WTC11 (cell line): ENCODE data around the gene FAHD2A. TPM values are rescaled to one million over a fixed set of nuclear protein-coding genes. Genes with fewer than 3 reads are reported as not detected.
"Not testable (repeated sequence)": the region's sequence is repeated elsewhere in the genome, so short reads cannot be mapped to it uniquely, and the experiment has no call there.

Experiments used
- ATAC-seq: fragments of 200-7000 bp; cut with Tn5 transposase; 2 replicates; pipeline ENCODE4 v1.10.0; 2021; ENCODE audit warnings: mild to moderate bottlenecking, moderate library complexity
- CTCF ChIA-PET: fragments of 300-600 bp; sonication (Branson Sonifier 250); formaldehyde crosslinking; loops from one replicate; lab custom pipeline; 2021; ENCODE audit warnings: antibody characterized with exemption; lab: Charles Lee
- POLR2A ChIA-PET: fragments of 350-600 bp; sonication (Branson Sonifier 250); formaldehyde crosslinking; loops from one replicate; lab custom pipeline; 2021; ENCODE audit warnings: antibody characterized with exemption; lab: Charles Lee
- DNase-seq: peaks from one replicate; pipeline ENCODE4 v3.0.0; 2021; ENCODE audit warnings: low spot score
- H3K27ac Mint-ChIP-seq: 2 replicates; pipeline ENCODE4 v1.8.0; 2021; ENCODE audit warnings: mixed read lengths
- H3K27me3 Mint-ChIP-seq: 2 replicates; pipeline ENCODE4 v1.8.0; 2021; ENCODE audit warnings: low read depth, mild to moderate bottlenecking, moderate library complexity, mixed read lengths
- H3K36me3 Mint-ChIP-seq: 2 replicates; pipeline ENCODE4 v1.8.0; 2021; ENCODE audit warnings: mixed read lengths
- H3K4me1 Mint-ChIP-seq: 2 replicates; pipeline ENCODE4 v1.8.0; 2022; ENCODE audit warnings: mixed read lengths
- H3K4me3 Mint-ChIP-seq: 2 replicates; pipeline ENCODE4 v1.8.0; 2021; ENCODE audit warnings: mild to moderate bottlenecking, moderate library complexity, mixed read lengths
- H3K9me3 Mint-ChIP-seq: 2 replicates; pipeline ENCODE4 v1.8.0; 2021; ENCODE audit warnings: mixed read lengths
- ATF2 ChIP-seq: sonication (generic); formaldehyde crosslinking; IDR thresholded peaks from 2 replicates; pipeline ENCODE4 v1.8.1; 2022; ENCODE audit warnings: low read depth, missing genetic modification reagents, borderline replicate concordance
- E2F1 ChIP-seq: sonication (generic); formaldehyde crosslinking; IDR thresholded peaks from 2 replicates; pipeline ENCODE4 v1.8.0; 2022; ENCODE audit warnings: mild to moderate bottlenecking, missing genetic modification reagents
- FOXJ3 ChIP-seq: sonication (generic); formaldehyde crosslinking; IDR thresholded peaks from 2 replicates; pipeline ENCODE4 v1.9.0; 2021; ENCODE audit warnings: missing genetic modification reagents, mild to moderate bottlenecking, borderline replicate concordance
- FOXK1 ChIP-seq: sonication (generic); formaldehyde crosslinking; IDR thresholded peaks from 2 replicates; pipeline ENCODE4 v1.8.0; 2022; ENCODE audit warnings: mild to moderate bottlenecking, moderate library complexity, missing genetic modification reagents
- JUN ChIP-seq: sonication (generic); formaldehyde crosslinking; IDR thresholded peaks from 2 replicates; pipeline ENCODE4 v1.8.0; 2023; ENCODE audit warnings: mild to moderate bottlenecking, missing genetic modification reagents
- MYBL2 ChIP-seq: sonication (generic); formaldehyde crosslinking; IDR thresholded peaks from 2 replicates; pipeline ENCODE4 v1.8.1; 2023; ENCODE audit warnings: mild to moderate bottlenecking, moderate library complexity, missing genetic modification reagents
- NFE2L1 ChIP-seq: sonication (generic); formaldehyde crosslinking; IDR thresholded peaks from 2 replicates; pipeline ENCODE4 v1.8.1; 2023; ENCODE audit warnings: missing genetic modification reagents
- OVOL2 ChIP-seq: fragments of 250-450 bp; sonication (Bioruptor Pico); IDR thresholded peaks from 2 replicates; pipeline ENCODE4 v1.9.0; 2021; ENCODE audit warnings: mild to moderate bottlenecking, borderline replicate concordance
- SMAD3 ChIP-seq: sonication (generic); formaldehyde crosslinking; IDR thresholded peaks from 2 replicates; pipeline ENCODE4 v1.8.0; 2022; ENCODE audit warnings: missing genetic modification reagents, mild to moderate bottlenecking, borderline replicate concordance
- SOX15 ChIP-seq: fragments of 250-450 bp; sonication (Bioruptor Pico); IDR thresholded peaks from 2 replicates; pipeline ENCODE4 v1.9.0; 2021; ENCODE audit warnings: mild to moderate bottlenecking
- SP1 ChIP-seq: sonication (generic); formaldehyde crosslinking; conservative IDR thresholded peaks from 2 replicates; pipeline ENCODE4 v1.8.1; 2022; ENCODE audit warnings: missing genetic modification reagents
- TEAD1 ChIP-seq: sonication (generic); formaldehyde crosslinking; IDR thresholded peaks from 2 replicates; pipeline ENCODE4 v1.8.0; 2022; ENCODE audit warnings: mild to moderate bottlenecking, missing genetic modification reagents
- USF2 ChIP-seq: sonication (generic); formaldehyde crosslinking; IDR thresholded peaks from 2 replicates; pipeline ENCODE4 v1.8.1; 2023; ENCODE audit warnings: mild to moderate bottlenecking, missing genetic modification reagents, moderate library complexity
- ZNF138 ChIP-seq: sonication (generic); formaldehyde crosslinking; conservative IDR thresholded peaks from 2 replicates; pipeline ENCODE4 v1.8.1; 2022; ENCODE audit warnings: mild to moderate bottlenecking, moderate library complexity, missing genetic modification reagents
- ZNF317 ChIP-seq: sonication (generic); formaldehyde crosslinking; IDR thresholded peaks from 2 replicates; pipeline ENCODE4 v1.8.1; 2023; ENCODE audit warnings: low read depth, mild to moderate bottlenecking, moderate library complexity, missing genetic modification reagents, borderline replicate concordance
- ZNF416 ChIP-seq: fragments of 250-450 bp; sonication (Bioruptor Pico); IDR thresholded peaks from 2 replicates; pipeline ENCODE4 v1.9.0; 2021; ENCODE audit warnings: mild to moderate bottlenecking, inconsistent platforms
- ZNF671 ChIP-seq: fragments of 250-450 bp; sonication (Bioruptor Pico); IDR thresholded peaks from 2 replicates; pipeline ENCODE4 v1.8.0; 2021; ENCODE audit warnings: mild to moderate bottlenecking
- total RNA-seq: library from RNA; stranded (reverse); gene quantifications from 3 replicates; pipeline ENCODE4 v1.2.3, GENCODE V29; 2021
- TF ChIP-seq, protein P1 (sequence below): fragments of 250-450 bp; sonication (Bioruptor Pico); conservative IDR thresholded peaks from 2 replicates; pipeline ENCODE4 v1.9.0; 2021; ENCODE audit warnings: mild to moderate bottlenecking
- TF ChIP-seq, protein P2 (sequence below): sonication (generic); formaldehyde crosslinking; IDR thresholded peaks from 2 replicates; pipeline ENCODE4 v1.8.1; 2023; ENCODE audit warnings: mild to moderate bottlenecking, missing genetic modification reagents, borderline replicate concordance

The FAHD2A gene
- total RNA-seq, 1 experiment from 2014 or later: 47.9 TPM

DNA sequence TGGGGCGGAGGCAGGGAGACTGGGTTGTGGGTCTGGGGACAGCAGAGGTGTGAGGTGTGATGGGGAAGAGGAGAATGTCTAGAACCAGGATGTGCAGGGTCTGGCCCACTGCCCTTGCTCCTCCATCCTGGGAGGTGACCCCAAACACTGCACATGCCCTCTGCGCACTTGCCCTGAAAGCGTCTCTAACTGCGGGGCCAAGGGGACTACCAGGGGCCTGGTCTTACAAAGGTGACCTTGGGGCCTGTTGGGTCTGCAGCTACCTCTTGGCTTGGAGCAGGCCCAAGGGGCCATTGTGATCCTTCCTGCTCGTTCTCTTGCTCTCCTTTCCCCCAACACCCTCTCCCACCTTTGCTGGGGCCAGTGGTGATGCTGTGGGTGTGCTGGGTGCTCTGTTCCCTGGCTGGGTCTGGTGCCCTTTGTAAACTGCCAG is 48.0 kb upstream of the FAHD2A start (continued):
- TF ChIP-seq USF2 (CRISPR knock-in tag): no peak
- TF ChIP-seq, all 79 proteins: peak for 0

- ATAC-seq: no peak
- Mint-ChIP-seq H3K27ac (no peak overlapping the region), H3K36me3 (no peaks in the 10 kb centered on the region), H3K4me1 (no peaks in the 10 kb centered on the region), H3K27me3 (peaks cover 4% of the 10 kb centered on the region; the same call in 1 of the 2 replicates), H3K4me3 (no peak overlapping the region), H3K9me3 (peaks cover 10% of the 10 kb centered on the region; the same call in 1 of the 2 replicates)
- ChIA-PET CTCF (interaction anchor here (0.8 to 1.2 kb wide), 2 partner anchors 10 to 123 kb away, joined by 3 to 4 read pairs; no protein-coding TSS in a partner anchor), POLR2A (no interaction called here)
- DNase-seq: no peak
- no peak for TF ChIP-seq FOXK1 (CRISPR knock-in tag)
- TF ChIP-seq ZNF416 (CRISPR knock-in tag): no peak
- TF ChIP-seq ZNF138: no peak
- no peak for TF ChIP-seq MYBL2 (CRISPR knock-in tag)
- TF ChIP-seq, protein P1, sequence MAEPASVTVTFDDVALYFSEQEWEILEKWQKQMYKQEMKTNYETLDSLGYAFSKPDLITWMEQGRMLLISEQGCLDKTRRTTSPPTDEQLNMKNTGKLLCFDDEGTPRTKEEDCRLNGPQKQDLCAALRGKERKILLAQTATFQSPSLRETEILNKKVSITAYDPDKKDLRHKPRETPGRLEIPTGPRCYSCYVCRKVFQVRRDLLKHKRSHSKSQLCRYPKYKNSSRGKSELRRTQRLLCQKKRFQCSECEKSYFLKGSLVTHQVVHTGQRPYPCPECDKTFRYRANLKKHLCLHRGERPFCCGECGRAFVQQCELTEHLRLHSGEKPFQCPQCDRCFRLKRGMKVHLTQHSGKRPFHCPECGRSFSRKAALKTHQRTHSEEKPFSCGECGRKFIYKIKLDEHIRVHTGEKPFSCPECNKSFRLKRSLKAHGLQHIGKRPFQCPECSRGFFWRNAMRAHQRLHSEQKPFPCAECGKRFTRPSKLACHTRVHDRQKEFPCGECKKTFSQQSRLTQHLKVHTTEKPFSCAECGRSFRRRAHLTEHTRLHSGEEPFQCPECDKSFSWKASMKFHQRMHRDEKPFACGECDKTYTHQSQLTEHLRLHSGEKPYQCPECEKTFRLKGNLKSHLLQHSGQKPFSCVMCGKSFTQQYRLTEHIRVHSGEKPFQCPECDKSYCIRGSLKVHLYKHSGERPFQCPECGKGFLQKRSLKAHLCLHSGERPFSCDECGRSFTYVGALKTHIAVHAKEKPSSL (CRISPR knock-in tag): no peak
- TF ChIP-seq FOXJ3 (CRISPR knock-in tag): no peak
- no peak for TF ChIP-seq ZNF317 (CRISPR knock-in tag)
- TF ChIP-seq ATF2 (CRISPR knock-in tag): no peak
- TF ChIP-seq SOX15 (CRISPR knock-in tag): no peak
- no peak for TF ChIP-seq ZNF671 (CRISPR knock-in tag)
- TF ChIP-seq NFE2L1 (CRISPR knock-in tag): no peak
Measured at GRCh38 chr2:95354925-95355324, 47.6 kb upstream of the FAHD2A start.

DNA sequence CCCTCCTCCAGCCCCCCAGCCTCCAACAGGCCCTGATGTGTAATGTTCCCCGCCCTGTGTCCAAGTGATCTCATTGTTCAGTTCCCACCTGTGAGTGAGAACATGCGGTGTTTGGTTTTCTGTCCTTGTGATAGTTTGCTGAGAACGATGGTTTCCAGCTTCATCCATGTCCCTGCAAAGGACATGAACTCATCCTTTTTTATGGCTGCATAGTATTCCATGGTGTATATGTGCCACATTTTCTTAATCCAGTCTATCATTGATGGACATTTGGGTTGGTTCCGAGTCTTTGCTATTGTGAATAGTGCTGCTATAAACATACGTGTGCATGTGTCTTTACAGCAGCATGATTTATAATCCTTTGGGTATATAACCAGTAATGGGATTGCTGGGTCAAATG is 47.0 kb upstream of the FAHD2A start:
- H3K4me3 Mint-ChIP-seq, H3K36me3 Mint-ChIP-seq, H3K9me3 Mint-ChIP-seq, H3K27ac Mint-ChIP-seq, POLR2A ChIA-PET, H3K4me1 Mint-ChIP-seq, ATAC-seq, DNase-seq, CTCF ChIA-PET, H3K27me3 Mint-ChIP-seq: not testable (repeated sequence)

DNA sequence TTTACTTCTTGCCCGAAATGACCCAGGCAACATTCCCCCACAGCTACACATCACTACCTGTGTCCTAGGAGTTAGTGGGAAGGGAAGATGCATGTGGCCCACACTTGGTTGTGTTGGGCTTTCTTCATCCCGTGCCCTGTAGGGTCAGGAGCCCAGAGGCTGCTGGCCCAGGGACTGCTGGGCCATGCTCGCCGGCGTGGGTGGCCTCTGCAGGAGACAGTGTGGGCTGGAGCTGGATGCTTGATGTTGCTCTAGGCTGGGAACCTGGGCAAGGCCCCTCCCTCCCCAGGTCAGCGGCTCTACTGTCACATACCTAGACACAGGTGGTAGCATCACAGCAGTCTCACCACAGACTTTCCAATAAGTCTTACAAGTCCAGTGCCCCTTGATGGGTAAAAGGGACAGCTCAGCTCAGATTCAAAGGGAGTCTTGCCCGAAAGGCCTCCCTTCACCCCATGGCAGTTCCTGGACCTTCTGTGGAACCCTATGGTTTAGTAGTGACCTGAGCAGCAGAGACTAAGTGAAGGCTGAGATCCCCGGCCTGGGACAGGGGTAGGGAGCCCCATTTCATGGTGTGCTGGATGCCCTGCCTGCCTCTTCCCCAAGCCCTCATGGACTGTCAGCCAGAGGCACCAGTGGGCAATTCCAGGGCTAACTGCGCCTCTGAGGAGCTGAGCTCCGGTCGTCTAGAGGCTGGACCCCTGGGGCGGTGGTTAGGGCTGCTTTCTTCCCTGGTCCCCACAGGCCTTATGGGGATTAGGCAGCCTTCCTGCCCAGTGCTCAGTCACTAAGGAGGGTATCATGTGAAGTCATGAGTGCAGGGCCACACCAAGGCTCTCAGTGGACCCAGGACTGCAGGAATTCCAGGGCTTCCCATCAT is 45.4 kb upstream of the FAHD2A start:
- Mint-ChIP-seq H3K4me3 (no peak overlapping the region), H3K36me3 (no peaks in the 10 kb centered on the region), H3K27me3 (peaks cover 4% of the 10 kb centered on the region; the same call in 1 of the 2 replicates), H3K27ac (no peak overlapping the region), H3K4me1 (no peaks in the 10 kb centered on the region), H3K9me3 (peaks cover 10% of the 10 kb centered on the region; the same call in 1 of the 2 replicates)
- ChIA-PET POLR2A (no interaction called here), CTCF (no interaction called here)
- no peak for ATAC-seq
- DNase-seq: no peak
- TF ChIP-seq TEAD1 (CRISPR knock-in tag) (no peak), OVOL2 (CRISPR knock-in tag) (no peak), ZNF317 (CRISPR knock-in tag) (no peak), JUN (CRISPR knock-in tag) (no peak), E2F1 (CRISPR knock-in tag) (no peak), SOX15 (CRISPR knock-in tag) (no peak), SMAD3 (CRISPR knock-in tag) (no peak), SP1 (CRISPR knock-in tag) (no peak)
- TF ChIP-seq, protein P2, sequence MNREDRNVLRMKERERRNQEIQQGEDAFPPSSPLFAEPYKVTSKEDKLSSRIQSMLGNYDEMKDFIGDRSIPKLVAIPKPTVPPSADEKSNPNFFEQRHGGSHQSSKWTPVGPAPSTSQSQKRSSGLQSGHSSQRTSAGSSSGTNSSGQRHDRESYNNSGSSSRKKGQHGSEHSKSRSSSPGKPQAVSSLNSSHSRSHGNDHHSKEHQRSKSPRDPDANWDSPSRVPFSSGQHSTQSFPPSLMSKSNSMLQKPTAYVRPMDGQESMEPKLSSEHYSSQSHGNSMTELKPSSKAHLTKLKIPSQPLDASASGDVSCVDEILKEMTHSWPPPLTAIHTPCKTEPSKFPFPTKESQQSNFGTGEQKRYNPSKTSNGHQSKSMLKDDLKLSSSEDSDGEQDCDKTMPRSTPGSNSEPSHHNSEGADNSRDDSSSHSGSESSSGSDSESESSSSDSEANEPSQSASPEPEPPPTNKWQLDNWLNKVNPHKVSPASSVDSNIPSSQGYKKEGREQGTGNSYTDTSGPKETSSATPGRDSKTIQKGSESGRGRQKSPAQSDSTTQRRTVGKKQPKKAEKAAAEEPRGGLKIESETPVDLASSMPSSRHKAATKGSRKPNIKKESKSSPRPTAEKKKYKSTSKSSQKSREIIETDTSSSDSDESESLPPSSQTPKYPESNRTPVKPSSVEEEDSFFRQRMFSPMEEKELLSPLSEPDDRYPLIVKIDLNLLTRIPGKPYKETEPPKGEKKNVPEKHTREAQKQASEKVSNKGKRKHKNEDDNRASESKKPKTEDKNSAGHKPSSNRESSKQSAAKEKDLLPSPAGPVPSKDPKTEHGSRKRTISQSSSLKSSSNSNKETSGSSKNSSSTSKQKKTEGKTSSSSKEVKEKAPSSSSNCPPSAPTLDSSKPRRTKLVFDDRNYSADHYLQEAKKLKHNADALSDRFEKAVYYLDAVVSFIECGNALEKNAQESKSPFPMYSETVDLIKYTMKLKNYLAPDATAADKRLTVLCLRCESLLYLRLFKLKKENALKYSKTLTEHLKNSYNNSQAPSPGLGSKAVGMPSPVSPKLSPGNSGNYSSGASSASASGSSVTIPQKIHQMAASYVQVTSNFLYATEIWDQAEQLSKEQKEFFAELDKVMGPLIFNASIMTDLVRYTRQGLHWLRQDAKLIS (CRISPR knock-in tag): no peak
